ENCODE data around the gene SNAPC1. TPM values are rescaled to one million over a fixed set of nuclear protein-coding genes. Genes with fewer than 3 reads are reported as not detected.
A peak's percentile ranks its signal among the peaks of the same experiment; 100 is the strongest.

Gene SNAPC1
- total RNA-seq, 1 donor from 2014 or later: 27.8 TPM

DNA sequence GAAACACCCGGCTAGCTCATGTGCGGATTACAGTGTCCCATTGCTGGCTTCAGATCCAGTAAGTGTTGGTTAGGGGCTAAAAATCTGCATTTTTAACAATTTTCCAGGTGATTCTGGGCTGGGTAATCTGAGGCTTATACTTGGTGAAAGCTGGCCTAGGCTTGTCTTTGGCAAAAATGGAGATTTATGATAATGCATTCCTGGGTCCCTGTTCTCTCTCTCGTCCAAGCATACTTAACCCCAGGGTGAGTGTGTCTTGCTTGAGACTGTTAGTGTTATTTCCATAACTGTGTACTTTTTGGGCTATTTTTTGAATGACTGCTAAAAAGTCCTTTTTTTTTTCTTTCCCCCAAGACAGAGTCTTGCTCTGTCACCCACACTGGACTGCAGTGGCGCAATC lies 43.2 kb downstream of the SNAPC1 start:
- no peak overlapping the region for H3K27ac ChIP-seq
- no peak overlapping the region for H2AFZ ChIP-seq (replicated peaks)
- no peaks in the 10 kb centered on the region for H3K4me1 ChIP-seq
- no peaks in the 10 kb centered on the region for H3K36me3 Mint-ChIP-seq
- no peak overlapping the region for H3K27ac Mint-ChIP-seq
- no peak for DNase-seq (ENCODE audit: low spot score)
- H3K4me2 ChIP-seq: no peak overlapping the region
- H3K79me2 ChIP-seq (ENCODE audit: low read depth): no peaks in the 10 kb centered on the region
- H3K36me3 ChIP-seq: no peaks in the 10 kb centered on the region
- no peaks in the 10 kb centered on the region for H4K20me1 ChIP-seq (ENCODE audit: low read depth)
- H3K27me3 Mint-ChIP-seq (ENCODE audit: insufficient read depth, low read depth): peaks cover 5% of the 10 kb centered on the region
- H3F3A ChIP-seq (ENCODE audit: low read depth): no peaks in the 10 kb centered on the region
- H3K9me3 Mint-ChIP-seq: no peaks in the 10 kb centered on the region
- peaks cover 10% of the 10 kb centered on the region for H3K4me1 Mint-ChIP-seq
- H3K27me3 ChIP-seq: peaks cover 7% of the 10 kb centered on the region
- H3K4me3 ChIP-seq: no peak overlapping the region
- H3K4me3 Mint-ChIP-seq: no peak overlapping the region
- TF ChIP-seq EZH2 (IDR thresholded peaks at IDR 0.05) (no peak), CTCF (IDR thresholded peaks at IDR 0.05) (no peak)
- H3K9ac ChIP-seq: no peak overlapping the region
- no peaks in the 10 kb centered on the region for H3K9me3 ChIP-seq (ENCODE audit: low read depth)

- H3K27me3 ChIP-seq: peaks cover 65% of the 10 kb centered on the region
- H3K4me2 ChIP-seq: peak overlapping the region; percentile 94
- peak overlapping the region; percentile 99 for H2AFZ ChIP-seq (replicated peaks)
- no peaks in the 10 kb centered on the region for H3K9me3 Mint-ChIP-seq
- no peak overlapping the region for H3K27ac ChIP-seq
- TF ChIP-seq EZH2phosphoT487 (IDR thresholded peaks at IDR 0.05) (no peak), EZH2 (IDR thresholded peaks at IDR 0.05) (no peak), CTCF (IDR thresholded peaks at IDR 0.05) (no peak)
- H3K9ac ChIP-seq: no peak overlapping the region
- H4K20me1 ChIP-seq (ENCODE audit: low read depth): no peaks in the 10 kb centered on the region
- peaks cover 15% of the 10 kb centered on the region for H3K4me1 Mint-ChIP-seq
- H3F3A ChIP-seq (ENCODE audit: low read depth): peaks cover 9% of the 10 kb centered on the region
- H3K9me3 ChIP-seq (ENCODE audit: low read depth): no peaks in the 10 kb centered on the region
- H3K79me2 ChIP-seq (ENCODE audit: low read depth): no peaks in the 10 kb centered on the region
- H3K4me3 Mint-ChIP-seq: peak overlapping the region; percentile 86
- no peak for DNase-seq (ENCODE audit: low spot score)
- H3K27me3 Mint-ChIP-seq (ENCODE audit: insufficient read depth, low read depth): peaks cover 27% of the 10 kb centered on the region
- H3K27ac Mint-ChIP-seq: no peak overlapping the region
- peaks cover 2% of the 10 kb centered on the region for H3K4me1 ChIP-seq
- H3K36me3 ChIP-seq: no peaks in the 10 kb centered on the region
- peak overlapping the region; percentile 85 for H3K4me3 ChIP-seq
- H3K36me3 Mint-ChIP-seq: no peaks in the 10 kb centered on the region
Measured at GRCh38 chr14:61811882-61812346, 49.7 kb downstream of the SNAPC1 start.

DNA sequence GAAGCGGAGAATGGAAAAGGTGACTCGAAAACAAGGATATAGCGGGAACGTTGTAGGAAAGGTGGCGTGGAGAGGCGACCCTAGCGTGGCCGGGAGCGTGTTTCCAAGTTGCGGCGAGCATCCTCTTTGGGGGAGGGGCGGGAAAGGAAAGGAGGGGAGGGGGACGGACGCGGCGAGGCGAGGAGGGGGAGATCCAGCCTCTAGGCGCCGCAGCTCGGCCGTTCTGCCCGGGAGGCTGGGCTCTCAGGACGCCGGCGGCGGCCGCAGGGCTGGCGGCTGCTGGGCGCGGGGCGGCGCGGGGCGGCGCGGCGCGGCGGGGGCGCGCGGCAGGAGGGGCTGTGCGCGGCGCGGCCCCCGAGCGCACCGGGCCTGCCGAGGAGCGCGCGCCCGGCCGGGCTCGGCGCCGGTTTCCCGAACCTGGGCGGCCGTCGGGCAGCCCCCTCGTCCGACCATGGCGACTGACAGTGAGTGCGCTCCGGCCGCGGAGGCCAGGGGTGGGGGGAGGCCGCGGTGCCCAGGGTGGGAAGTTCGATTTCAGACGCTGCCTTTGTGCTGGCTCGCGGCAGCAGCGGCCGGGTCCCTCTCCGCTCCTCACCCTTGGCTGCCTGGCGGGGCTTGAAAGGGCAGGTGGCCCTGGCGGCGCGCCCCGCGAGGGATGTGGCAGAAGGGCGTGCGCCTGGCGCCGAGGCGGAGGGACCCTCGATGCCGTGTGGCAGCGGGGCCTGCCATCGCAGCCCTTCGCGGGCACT lies 50.3 kb downstream of the SNAPC1 start, which contains the start of gene SYT16:
Gene SYT16 (plus strand): TSS at position 357 of the 749 bp plus-strand sequence.
- H3K9me3 ChIP-seq (ENCODE audit: low read depth): no peaks in the 10 kb centered on the region
- no peaks in the 10 kb centered on the region for H4K20me1 ChIP-seq (ENCODE audit: low read depth)
- peak within 1 kb of the TSS; percentile 98 for H3K4me2 ChIP-seq
- no peaks in the 10 kb centered on the region for H3K36me3 ChIP-seq
- peak; percentile 72 for DNase-seq (ENCODE audit: low spot score)
- Mint-ChIP-seq H3K27me3 (ENCODE audit: insufficient read depth, low read depth) (peaks cover 27% of the 10 kb centered on the region), H3K4me1 (peaks cover 12% of the 10 kb centered on the region), H3K9me3 (no peaks in the 10 kb centered on the region), H3K36me3 (no peaks in the 10 kb centered on the region), H3K27ac (no peak within 1 kb of the TSS), H3K4me3 (peak within 1 kb of the TSS; percentile 89)
- TF ChIP-seq CTCF (IDR thresholded peaks at IDR 0.05) (no peak), EZH2phosphoT487 (IDR thresholded peaks at IDR 0.05) (peak; percentile 54), EZH2 (IDR thresholded peaks at IDR 0.05) (peak; percentile 72)
- H3K27ac ChIP-seq: no peak within 1 kb of the TSS
- peaks cover 2% of the 10 kb centered on the region for H3K4me1 ChIP-seq
- peaks cover 65% of the 10 kb centered on the region for H3K27me3 ChIP-seq
- peaks cover 9% of the 10 kb centered on the region for H3F3A ChIP-seq (ENCODE audit: low read depth)
- no peaks in the 10 kb centered on the region for H3K79me2 ChIP-seq (ENCODE audit: low read depth)
- peak within 1 kb of the TSS; percentile 99 for H2AFZ ChIP-seq (replicated peaks)
- peak within 1 kb of the TSS; percentile 85 for H3K4me3 ChIP-seq
- no peak within 1 kb of the TSS for H3K9ac ChIP-seq

All from neural progenitor cell (in vitro differentiated cells).